ENCODE measurements around the gene SHD.

DNA sequence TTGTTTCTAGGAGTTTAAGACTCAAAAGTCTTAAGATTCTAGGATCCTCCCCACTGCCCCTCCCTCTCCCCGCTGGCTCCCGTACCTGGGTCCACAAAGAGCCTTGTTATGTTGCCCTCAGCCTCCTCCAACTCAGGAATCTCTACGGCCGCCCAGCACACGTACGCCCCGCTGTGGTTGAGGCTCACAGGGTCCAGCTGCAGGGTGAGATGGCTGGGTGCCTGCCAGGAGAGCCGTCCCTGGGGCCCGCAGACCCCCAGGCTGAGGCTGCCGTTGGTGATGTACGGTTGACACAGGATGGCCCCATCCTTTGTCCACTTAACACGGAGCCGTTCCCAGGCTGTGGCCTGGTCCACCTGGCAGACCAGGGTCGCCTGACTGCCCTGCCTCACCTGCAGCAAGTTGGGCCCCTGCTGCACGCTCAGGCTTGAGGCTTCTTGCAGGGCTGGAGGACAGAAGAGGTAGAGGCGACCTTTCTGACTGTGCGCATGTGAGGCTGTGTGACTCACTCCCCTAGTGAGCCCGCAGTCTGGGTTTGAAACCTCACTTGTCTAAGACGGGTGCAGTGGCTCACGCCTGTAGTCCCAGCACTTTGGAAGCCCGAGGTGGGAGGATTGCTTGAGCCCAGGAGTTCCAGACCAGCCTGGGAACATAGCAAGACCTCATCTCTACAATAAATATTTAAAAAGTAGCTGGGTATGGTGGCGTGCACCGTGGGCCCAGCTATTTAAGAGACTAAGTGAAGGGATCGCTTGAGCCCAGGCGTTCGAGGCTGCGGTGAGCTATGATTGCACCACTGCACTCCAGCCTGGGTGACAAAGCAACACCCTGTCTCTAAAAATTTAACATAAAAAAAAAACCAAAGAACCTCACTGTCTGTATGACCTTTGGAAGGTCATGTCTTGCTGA, 19.1 kb downstream of the SHD start:
- TF ChIP-seq TAF1 (IDR thresholded peaks at IDR 0.05; ENCODE audit: low read depth, low read length) = no peak
- no peak for TF ChIP-seq POLR2A (IDR thresholded peaks at IDR 0.05; ENCODE audit: low read depth, low read length)
- no peak for TF ChIP-seq POLR2AphosphoS5 (IDR thresholded peaks at IDR 0.05; ENCODE audit: low read depth, low read length)
- no peak for TF ChIP-seq SPI1 (IDR thresholded peaks at IDR 0.05; ENCODE audit: low read depth, low read length)
- TF ChIP-seq PAX5 (IDR thresholded peaks at IDR 0.05; ENCODE audit: insufficient read depth, low read length, severe bottlenecking) = no peak
- TF ChIP-seq POU2F2 (IDR thresholded peaks at IDR 0.05; ENCODE audit: low read depth, low read length) = no peak

Measured in GM12891 (cell line).